ENCODE data around the gene DNAJB11. TPM values are rescaled to one million over a fixed set of nuclear protein-coding genes. Genes with fewer than 3 reads are reported as not detected.

Gene DNAJB11
- total RNA-seq, 1 donor from 2014 or later = 57.6 TPM

DNA sequence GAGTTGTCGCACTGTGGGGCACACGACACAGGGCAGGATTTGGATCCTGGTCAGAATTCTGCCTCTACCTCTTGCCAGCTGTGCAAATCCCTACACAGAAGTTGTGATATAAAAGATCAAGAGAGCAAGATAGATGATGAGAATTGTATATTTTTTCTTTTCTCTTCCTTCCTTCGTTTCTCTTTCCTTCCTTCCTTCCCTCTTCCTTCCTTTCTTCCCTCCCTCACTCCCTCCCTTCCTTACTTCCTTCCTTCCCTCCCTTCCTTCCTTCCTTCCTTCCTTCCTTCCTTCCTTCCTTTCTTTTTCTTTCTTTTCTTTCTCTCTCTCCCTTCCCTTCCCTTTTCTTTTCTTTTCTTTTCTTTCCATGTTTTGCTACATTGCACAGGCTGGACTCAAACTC, 30.4 kb downstream of the DNAJB11 start:
- no peak overlapping the region for H3K4me3 Mint-ChIP-seq (ENCODE audit: unreplicated experiment)
- DNase-seq = no peak
- no peaks in the 10 kb centered on the region for H3K36me3 Mint-ChIP-seq (ENCODE audit: unreplicated experiment)
- H3K27ac Mint-ChIP-seq (ENCODE audit: unreplicated experiment) = no peak overlapping the region
- H3K9me3 Mint-ChIP-seq (ENCODE audit: unreplicated experiment) = no peaks in the 10 kb centered on the region
- no peak for TF ChIP-seq CTCF (IDR thresholded peaks at IDR 0.05; ENCODE audit: partially characterized antibody, unreplicated experiment)
- H3K4me1 Mint-ChIP-seq (ENCODE audit: low read depth, unreplicated experiment) = no peaks in the 10 kb centered on the region
- peaks cover 5% of the 10 kb centered on the region for H3K27me3 Mint-ChIP-seq (ENCODE audit: unreplicated experiment)

- no peak for TF ChIP-seq CTCF (IDR thresholded peaks at IDR 0.05; ENCODE audit: partially characterized antibody, unreplicated experiment)
- Mint-ChIP-seq H3K4me1 (ENCODE audit: low read depth, unreplicated experiment) (no peaks in the 10 kb centered on the region), H3K27ac (ENCODE audit: unreplicated experiment) (no peak overlapping the region)
Observed at GRCh38 chr3:186603159-186603558, 32.6 kb downstream of the DNAJB11 start.

DNA sequence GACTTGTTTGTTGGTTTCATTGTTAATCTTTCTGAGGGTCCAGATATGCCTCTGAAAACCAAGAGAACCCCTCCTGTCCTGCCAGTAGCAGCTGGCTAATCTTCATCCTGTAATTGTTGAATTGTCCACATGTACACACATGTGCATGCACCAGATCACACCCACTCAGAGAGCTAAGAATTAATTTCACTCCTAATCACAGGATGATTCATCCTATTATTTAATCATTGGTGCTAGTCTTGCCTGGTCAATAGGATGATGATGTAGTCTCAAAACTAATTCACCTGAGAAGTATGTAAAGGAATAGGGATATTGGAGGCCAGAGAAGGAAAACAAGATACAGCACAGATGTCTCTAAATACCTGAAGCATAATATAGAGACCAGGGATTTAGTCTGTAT, 34.6 kb downstream of the DNAJB11 start:
- no peak for TF ChIP-seq CTCF (IDR thresholded peaks at IDR 0.05; ENCODE audit: partially characterized antibody, unreplicated experiment)
- no peak overlapping the region for H3K27ac Mint-ChIP-seq (ENCODE audit: unreplicated experiment)

More at GRCh38 chr3:186603159-186603558, 32.6 kb downstream of the DNAJB11 start:
- no peak for DNase-seq
- H3K9me3 Mint-ChIP-seq (ENCODE audit: unreplicated experiment) = no peaks in the 10 kb centered on the region
- H3K36me3 Mint-ChIP-seq (ENCODE audit: unreplicated experiment) = no peaks in the 10 kb centered on the region
- no peak overlapping the region for H3K4me3 Mint-ChIP-seq (ENCODE audit: unreplicated experiment)
- H3K27me3 Mint-ChIP-seq (ENCODE audit: unreplicated experiment) = peaks cover 5% of the 10 kb centered on the region

DNA sequence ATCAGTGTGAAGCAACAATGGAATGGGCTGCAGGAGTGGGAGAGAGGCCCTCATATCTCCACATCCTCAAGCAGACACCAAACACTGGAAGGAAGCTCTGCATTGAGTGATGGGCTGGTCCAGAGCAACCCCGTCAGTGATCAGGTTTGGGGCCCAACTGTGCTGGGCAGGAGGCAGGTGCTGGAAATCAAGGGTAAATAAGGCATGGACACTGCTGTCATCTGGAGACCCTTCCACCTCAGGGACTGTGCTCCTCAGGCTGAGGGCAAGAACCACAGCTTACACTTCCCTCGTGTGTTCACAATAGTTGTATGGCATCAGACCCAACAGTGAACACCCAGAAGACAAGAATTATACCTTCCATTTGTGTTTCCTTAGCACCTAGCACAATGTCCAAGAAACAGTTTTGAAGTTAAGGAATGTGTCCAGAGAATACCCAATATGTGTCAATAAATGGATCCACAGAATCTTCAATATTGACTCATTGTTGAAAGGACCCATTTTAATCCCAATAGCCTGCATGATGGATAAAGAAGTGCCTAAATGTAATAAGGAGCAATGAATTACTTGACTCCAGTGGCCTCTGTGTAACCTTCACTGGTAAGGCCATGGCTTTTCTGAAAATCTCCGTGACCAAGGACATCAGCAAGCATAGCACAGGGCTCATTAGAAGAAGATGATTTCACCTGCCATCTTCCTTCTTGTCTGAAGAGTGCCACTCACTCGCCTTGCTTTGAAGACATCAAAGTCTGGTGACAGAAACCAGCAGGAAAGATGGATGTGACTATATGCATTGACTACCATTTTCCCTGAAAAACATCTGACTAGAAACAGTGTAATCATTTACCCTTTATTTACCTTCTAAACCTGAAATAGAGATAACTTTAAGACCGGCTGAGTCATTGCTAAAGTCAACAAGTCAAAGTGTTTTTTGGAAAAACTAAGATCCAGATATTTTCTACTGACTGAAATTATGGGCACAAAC, 35.3 kb downstream of the DNAJB11 start:
- Mint-ChIP-seq H3K4me3 (ENCODE audit: unreplicated experiment) (no peak overlapping the region), H3K36me3 (ENCODE audit: unreplicated experiment) (no peaks in the 10 kb centered on the region), H3K27ac (ENCODE audit: unreplicated experiment) (peak overlapping the region; percentile 8), H3K27me3 (ENCODE audit: unreplicated experiment) (peaks cover 2% of the 10 kb centered on the region), H3K9me3 (ENCODE audit: unreplicated experiment) (no peaks in the 10 kb centered on the region), H3K4me1 (ENCODE audit: low read depth, unreplicated experiment) (no peaks in the 10 kb centered on the region)
- DNase-seq = no peak
- TF ChIP-seq CTCF (IDR thresholded peaks at IDR 0.05; ENCODE audit: partially characterized antibody, unreplicated experiment) = no peak

More for the DNA sequence above, 34.6 kb downstream of the DNAJB11 start:
- H3K4me1 Mint-ChIP-seq (ENCODE audit: low read depth, unreplicated experiment) = no peaks in the 10 kb centered on the region
- no peak for DNase-seq
- no peak overlapping the region for H3K4me3 Mint-ChIP-seq (ENCODE audit: unreplicated experiment)
- peaks cover 2% of the 10 kb centered on the region for H3K27me3 Mint-ChIP-seq (ENCODE audit: unreplicated experiment)
- no peaks in the 10 kb centered on the region for H3K36me3 Mint-ChIP-seq (ENCODE audit: unreplicated experiment)
- H3K9me3 Mint-ChIP-seq (ENCODE audit: unreplicated experiment) = no peaks in the 10 kb centered on the region

- Mint-ChIP-seq H3K4me3 (ENCODE audit: unreplicated experiment) (no peak overlapping the region), H3K9me3 (ENCODE audit: unreplicated experiment) (no peaks in the 10 kb centered on the region), H3K27ac (ENCODE audit: unreplicated experiment) (no peak overlapping the region), H3K27me3 (ENCODE audit: unreplicated experiment) (peaks cover 2% of the 10 kb centered on the region), H3K4me1 (ENCODE audit: low read depth, unreplicated experiment) (no peaks in the 10 kb centered on the region), H3K36me3 (ENCODE audit: unreplicated experiment) (no peaks in the 10 kb centered on the region)
- TF ChIP-seq CTCF (IDR thresholded peaks at IDR 0.05; ENCODE audit: partially characterized antibody, unreplicated experiment) = no peak
- DNase-seq = no peak
Observed at GRCh38 chr3:186608624-186609215, 38.2 kb downstream of the DNAJB11 start.

Data from glutamatergic neuron (in vitro differentiated cells).